Fibroblast of mammary gland (primary cell): ENCODE results near the gene CDK14.

Experiments used
- DNase-seq: peaks from one replicate; pipeline ENCODE4 v3.0.0-alpha.2; 2010; ENCODE audit warnings: low read depth
- H3K4me3 ChIP-seq: 2 replicates; pipeline ENCODE4 v1.5.1; 2011; ENCODE audit warnings: low read depth, mild to moderate bottlenecking, low read length, moderate library complexity; ENCODE audit not compliant: control insufficient read depth
- TF ChIP-seq, protein P1 (sequence below): conservative IDR thresholded peaks from 2 replicates; pipeline ENCODE4 v1.5.1; 2011; ENCODE audit warnings: low read depth, low read length, inconsistent platforms; ENCODE audit not compliant: control insufficient read depth, insufficient read depth

The CDK14 gene

DNA sequence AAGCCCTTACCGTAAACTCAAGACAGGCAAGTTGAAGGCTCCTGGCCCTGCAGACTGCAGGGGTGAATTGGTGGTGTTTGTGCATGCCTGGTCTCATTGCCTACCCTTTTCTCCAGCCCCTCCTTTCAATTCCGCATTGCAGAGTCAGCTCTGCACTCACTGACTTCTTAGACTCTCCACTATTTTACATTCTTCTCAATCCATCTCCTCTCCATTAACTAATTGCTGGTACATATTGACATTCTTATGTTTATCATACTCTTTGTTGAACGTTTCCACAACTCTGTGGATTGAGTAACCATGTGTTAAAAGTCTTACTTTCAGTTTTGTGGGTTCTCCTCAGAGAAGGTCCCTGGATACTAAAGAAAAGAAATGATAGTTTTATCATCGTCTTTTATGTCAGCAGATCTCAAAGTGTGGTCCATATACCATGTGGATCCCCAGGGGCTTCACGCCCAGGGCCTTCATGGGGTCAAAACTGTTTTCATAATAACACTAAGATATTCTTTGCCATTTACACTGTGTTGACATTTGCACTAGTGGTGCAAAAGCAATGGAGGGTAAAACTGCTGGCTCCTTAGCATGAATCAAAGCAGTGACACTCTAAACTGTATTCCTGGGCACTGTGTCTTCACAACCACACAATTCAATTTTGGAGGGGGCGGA is 532.7 kb downstream of the CDK14 start:
- DNase-seq: peak; percentile 4

DNA sequence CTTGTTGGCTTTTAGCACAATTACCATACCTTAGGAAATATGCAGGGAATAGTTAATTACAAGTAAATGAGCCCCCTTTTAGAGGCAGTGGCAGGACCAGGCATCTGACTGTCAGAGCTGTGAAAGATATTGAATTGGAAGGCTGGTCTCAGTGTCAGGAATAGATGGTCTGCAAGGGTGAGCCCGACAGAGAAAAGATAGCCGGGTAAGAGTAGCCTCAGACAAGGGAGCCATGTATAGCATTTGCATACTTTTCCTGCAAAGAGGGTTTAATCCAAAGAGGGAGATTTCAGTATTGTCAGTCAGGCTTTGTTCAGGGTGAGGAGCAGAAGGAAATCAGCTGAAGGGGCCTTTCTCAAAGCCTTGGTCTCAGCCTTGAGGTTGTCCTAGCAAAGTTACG is 539.2 kb downstream of the CDK14 start:
- H3K4me3 ChIP-seq: no peak overlapping the region
- no peak for DNase-seq
- TF ChIP-seq, protein P1, sequence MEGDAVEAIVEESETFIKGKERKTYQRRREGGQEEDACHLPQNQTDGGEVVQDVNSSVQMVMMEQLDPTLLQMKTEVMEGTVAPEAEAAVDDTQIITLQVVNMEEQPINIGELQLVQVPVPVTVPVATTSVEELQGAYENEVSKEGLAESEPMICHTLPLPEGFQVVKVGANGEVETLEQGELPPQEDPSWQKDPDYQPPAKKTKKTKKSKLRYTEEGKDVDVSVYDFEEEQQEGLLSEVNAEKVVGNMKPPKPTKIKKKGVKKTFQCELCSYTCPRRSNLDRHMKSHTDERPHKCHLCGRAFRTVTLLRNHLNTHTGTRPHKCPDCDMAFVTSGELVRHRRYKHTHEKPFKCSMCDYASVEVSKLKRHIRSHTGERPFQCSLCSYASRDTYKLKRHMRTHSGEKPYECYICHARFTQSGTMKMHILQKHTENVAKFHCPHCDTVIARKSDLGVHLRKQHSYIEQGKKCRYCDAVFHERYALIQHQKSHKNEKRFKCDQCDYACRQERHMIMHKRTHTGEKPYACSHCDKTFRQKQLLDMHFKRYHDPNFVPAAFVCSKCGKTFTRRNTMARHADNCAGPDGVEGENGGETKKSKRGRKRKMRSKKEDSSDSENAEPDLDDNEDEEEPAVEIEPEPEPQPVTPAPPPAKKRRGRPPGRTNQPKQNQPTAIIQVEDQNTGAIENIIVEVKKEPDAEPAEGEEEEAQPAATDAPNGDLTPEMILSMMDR: no peak

More for the DNA sequence above, 532.7 kb downstream of the CDK14 start:
- TF ChIP-seq, protein P1: no peak
- H3K4me3 ChIP-seq: no peak overlapping the region

DNA sequence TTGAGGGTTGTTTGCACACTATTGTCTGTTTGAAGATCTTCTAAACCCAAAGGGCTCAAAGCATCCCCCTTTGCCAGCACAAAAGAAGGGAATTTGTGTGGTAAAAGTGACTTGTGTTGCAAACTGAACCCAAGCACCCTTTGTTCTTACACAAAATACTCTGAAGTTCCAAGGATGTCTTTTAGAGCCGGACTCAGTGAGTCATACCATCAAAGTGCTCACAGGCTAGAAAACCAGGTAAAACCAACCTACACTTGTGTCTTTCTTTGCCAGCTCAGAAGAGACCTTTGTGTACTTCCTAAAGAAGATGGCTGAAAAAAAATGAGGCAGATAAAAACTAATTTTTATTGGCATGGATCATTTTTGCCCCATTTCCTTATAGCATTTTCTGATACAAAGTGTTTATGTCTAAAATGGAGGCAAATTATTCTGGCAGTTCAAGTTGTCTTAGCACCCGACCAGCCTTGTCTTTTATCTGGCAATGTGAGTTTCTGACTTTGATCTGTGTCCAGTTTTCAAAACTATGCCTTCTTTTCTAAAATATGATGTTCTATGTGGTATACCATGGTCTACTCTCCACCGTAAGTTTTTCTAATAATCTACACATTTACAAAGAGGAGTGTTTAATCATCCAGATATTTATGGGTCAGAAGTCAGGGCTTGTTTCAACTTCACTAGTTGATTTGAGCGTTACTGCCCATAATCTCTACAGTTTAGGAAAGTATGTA is 539.7 kb downstream of the CDK14 start:
- H3K4me3 ChIP-seq: no peak overlapping the region
- TF ChIP-seq, protein P1: no peak
- DNase-seq: peak; percentile 5

DNA sequence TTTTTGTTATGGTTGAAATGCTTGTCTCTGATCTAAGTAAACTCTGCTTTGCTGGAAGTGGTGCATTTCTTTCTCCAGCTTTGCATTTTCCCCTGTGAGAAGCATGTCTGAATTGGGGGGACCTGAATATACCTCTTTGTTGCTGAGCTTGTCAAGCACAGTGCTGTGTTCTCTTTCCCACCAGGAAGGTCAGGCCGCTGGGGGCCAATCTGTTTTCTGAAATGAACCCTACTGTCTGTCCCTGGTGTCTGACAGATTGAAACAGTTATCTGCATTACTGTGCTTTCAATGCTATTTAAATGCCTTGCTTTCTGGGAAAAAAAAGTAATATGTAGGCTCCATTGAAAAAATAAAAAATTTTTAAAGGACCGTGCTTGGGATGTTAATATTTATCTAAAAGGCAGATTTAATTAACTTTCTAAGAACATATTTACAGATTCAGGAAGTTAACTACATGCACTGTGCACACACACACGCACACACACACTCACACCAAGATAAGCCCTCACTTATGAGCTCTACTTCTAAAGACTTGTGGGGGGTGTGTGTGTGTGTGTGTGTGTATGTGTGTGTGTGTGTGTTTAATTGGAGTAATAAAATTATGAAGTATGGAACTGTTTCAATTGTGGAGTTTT is 541.1 kb downstream of the CDK14 start:
- DNase-seq: no peak
- H3K4me3 ChIP-seq: no peak overlapping the region
- TF ChIP-seq, protein P1: no peak

DNA sequence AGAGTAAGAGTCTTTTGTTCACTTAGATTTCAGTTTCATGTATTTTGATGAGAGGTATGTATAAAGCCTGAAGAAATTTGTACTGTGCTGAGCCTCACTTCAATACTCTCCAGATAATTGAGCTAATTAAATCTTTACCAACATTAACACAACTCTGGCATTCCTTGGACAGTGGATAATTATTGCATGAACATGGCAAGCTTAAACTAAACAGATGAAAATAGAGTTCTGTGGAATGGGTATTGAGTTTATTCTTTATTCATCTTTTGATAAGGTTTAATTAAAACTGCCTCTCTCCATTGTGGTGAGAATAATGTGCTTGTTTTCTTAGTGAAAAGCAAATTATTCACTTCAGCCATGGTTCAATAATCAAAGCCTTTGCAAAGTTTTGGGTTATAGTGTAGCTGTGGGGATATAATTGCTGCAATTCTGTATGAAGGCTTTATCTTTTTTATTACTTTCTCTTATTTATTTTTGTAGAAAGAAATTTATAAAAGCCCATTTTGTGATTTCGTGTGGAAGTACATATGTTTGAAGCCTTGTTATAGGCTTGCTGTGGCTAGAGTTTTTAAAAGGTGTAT is 541.8 kb downstream of the CDK14 start:
- TF ChIP-seq, protein P1: no peak
- no peak overlapping the region for H3K4me3 ChIP-seq
- no peak for DNase-seq

DNA sequence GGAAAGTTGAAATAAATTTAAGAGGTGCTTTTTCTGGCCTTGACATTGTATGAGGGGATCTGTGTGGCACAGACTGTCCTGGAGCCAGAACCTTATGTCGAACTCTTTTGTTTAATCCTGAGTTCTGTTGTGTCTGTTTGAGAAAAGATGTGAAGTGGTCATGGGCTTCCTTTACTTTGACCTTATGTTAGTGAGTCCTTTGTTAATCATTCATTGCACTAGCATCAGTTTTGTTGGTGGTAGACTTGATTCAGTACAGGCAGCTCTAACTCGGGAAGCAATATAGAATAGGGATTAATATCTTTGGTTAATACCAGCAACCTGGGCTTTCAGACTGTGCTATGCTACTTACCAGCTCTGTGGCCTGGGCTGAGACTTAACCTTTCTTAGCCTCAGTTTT is 544.2 kb downstream of the CDK14 start:
- no peak overlapping the region for H3K4me3 ChIP-seq
- DNase-seq: no peak
- TF ChIP-seq, protein P1: no peak
